Measurements from ENCODE around the gene ICE2.

Gene ICE2, protein sequence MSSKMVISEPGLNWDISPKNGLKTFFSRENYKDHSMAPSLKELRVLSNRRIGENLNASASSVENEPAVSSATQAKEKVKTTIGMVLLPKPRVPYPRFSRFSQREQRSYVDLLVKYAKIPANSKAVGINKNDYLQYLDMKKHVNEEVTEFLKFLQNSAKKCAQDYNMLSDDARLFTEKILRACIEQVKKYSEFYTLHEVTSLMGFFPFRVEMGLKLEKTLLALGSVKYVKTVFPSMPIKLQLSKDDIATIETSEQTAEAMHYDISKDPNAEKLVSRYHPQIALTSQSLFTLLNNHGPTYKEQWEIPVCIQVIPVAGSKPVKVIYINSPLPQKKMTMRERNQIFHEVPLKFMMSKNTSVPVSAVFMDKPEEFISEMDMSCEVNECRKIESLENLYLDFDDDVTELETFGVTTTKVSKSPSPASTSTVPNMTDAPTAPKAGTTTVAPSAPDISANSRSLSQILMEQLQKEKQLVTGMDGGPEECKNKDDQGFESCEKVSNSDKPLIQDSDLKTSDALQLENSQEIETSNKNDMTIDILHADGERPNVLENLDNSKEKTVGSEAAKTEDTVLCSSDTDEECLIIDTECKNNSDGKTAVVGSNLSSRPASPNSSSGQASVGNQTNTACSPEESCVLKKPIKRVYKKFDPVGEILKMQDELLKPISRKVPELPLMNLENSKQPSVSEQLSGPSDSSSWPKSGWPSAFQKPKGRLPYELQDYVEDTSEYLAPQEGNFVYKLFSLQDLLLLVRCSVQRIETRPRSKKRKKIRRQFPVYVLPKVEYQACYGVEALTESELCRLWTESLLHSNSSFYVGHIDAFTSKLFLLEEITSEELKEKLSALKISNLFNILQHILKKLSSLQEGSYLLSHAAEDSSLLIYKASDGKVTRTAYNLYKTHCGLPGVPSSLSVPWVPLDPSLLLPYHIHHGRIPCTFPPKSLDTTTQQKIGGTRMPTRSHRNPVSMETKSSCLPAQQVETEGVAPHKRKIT

GRCh38 chr15:60478566-60479360 lies at the start of gene ICE2:
Gene ICE2, minus strand, starts transcription at chr15:60479142. Its CDS starts 1,165 bp downstream, at chr15:60477977.
- in situ Hi-C loops (cut with HindIII; ENCODE audit: low sequenced_read_pairs) = no loop called here

GRCh38 chr15:60528530-60528929 lies 49.6 kb upstream of the ICE2 start:
- in situ Hi-C loops (cut with HindIII; ENCODE audit: low sequenced_read_pairs) = no loop called here

DNA sequence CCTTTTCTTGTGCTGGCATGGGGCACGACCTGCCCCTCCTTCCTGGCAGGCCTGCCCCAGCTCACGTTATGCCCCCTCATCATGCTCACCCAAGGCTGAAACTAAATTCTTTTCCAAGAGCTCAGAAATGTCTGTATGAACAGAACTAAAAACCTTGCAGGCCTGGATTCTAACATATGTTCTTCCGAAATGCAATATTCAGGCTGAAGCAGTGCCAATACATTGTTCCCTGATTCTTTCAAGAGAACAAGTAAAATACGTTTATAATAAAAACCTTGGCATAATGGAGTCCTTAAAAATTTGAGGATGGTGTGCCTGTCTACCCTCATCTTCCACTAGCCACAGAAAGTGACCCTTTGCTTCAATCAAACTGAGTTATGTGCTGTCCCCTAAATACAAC lies 48.5 kb upstream of the ICE2 start:
- in situ Hi-C loops (cut with HindIII; ENCODE audit: low sequenced_read_pairs) = no loop called here

- in situ Hi-C loops (cut with HindIII; ENCODE audit: low sequenced_read_pairs) = no loop called here
These were observed 47.2 kb upstream of the ICE2 start for GRCh38 chr15:60526127-60526616.

GRCh38 chr15:60525341-60526039 lies 46.5 kb upstream of the ICE2 start:
- in situ Hi-C loops (cut with HindIII; ENCODE audit: low sequenced_read_pairs) = no loop called here

DNA sequence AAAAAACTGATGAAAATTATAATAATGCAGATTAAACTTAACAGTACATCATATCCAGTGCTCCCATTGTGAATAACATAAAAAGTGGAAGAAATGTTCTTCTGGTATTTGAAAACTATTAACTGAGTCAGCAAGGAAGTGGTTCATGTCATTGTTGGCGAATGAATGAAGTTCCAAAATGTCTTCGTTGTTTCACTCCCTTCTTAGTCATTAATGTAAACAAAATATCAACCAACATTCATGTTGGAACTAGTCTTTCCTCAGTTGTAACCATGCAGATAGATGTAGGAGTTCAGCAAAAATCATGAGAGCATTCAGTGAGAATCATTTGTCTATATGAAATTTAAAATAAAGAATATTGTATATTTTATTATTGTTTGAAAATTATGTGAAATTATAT lies 44.1 kb upstream of the ICE2 start:
- in situ Hi-C loops (cut with HindIII; ENCODE audit: low sequenced_read_pairs) = no loop called here

- in situ Hi-C loops (cut with HindIII; ENCODE audit: low sequenced_read_pairs) = no loop called here
These were observed 42.0 kb upstream of the ICE2 start for GRCh38 chr15:60520825-60521368.

- in situ Hi-C loops (cut with HindIII; ENCODE audit: low sequenced_read_pairs) = no loop called here
These were observed 41.3 kb upstream of the ICE2 start for GRCh38 chr15:60520013-60520824.

- in situ Hi-C loops (cut with HindIII; ENCODE audit: low sequenced_read_pairs) = no loop called here
These were observed 40.3 kb upstream of the ICE2 start for GRCh38 chr15:60519218-60519617.

DNA sequence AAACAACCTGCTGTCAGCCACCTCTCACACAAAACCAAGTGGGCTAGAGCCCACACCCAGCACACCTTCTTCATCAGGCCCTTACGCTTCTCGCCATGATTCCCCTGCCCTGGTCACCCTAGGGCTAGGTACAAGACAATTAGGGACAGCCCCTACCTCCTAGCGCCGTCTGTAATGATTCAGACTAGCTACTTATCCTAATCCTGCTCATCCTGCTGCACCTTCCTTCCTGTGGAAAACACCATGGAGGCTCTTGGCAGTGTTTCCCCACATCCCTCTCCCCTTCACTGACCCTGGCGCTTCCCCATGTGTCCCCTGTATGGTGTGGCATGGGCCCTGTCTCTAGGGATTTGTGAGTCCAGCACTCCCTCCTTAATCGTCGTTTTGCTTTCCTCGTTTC lies 39.6 kb upstream of the ICE2 start:
- in situ Hi-C loops (cut with HindIII; ENCODE audit: low sequenced_read_pairs) = no loop called here

DNA sequence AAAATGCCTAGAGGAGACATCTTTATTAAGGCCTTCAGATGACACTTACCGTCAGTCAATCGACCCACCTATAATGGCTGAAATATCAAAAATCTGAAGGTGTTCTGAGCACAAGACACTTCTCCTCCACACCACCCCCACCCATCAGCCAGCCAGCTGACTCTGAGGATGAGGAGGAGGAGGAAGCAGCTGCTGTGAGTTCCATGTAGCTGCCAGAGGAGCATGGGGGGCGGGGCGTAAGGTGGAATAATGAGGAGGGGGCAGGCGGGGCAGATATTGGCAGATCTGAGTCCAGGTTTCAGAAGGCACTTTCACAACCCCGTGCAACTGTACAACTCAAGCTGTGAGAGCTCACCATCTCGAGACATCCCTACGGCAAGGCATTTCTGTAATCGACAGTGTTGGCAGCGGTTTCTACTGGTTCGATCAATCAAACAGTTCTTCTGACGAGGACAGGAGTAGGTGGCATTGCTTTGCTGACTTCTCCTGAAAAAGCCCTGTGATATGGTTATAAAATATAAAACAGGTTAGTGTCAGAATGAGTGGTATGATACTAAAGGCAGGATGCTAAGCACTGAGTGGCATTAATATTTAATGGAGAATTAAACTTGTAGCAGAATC lies 35.4 kb upstream of the ICE2 start:
- in situ Hi-C loops (cut with HindIII; ENCODE audit: low sequenced_read_pairs) = no loop called here

GRCh38 chr15:60513676-60514075 lies 34.7 kb upstream of the ICE2 start:
- in situ Hi-C loops (cut with HindIII; ENCODE audit: low sequenced_read_pairs) = no loop called here

- in situ Hi-C loops (cut with HindIII; ENCODE audit: low sequenced_read_pairs) = no loop called here
These were observed 34.0 kb upstream of the ICE2 start for GRCh38 chr15:60512937-60513336.

DNA sequence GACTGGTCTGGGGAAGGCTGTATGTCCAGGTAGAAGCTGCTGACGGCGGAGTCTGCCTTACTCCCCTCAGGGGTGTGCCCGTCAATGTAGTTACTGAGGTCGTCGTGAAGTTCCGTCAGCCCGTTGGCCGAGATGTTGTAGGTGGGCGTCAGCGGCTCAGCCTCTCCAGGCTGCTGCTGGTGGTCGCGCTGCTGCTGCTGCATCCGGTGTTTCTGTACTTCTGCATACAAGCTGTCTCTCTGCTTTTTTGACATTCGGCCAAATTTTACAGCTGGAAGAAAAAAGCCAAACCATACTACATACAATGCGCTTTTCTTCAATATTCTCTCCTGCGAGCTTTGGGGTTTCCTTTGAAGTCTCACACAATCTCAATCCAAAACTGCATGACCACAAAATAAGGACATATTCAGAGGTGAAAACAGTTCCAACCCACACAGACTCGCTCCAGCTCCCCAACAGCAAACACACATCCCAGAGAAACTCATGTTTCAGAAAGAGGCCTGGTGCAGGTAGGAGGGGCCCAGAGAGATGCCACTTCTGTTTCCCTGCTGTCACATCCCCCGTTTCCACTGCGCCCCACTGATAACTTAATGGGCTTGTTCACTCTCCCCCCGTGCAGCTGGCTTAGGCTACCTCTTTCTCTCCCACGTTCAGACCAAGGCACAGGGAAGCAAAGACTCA lies 32.5 kb upstream of the ICE2 start:
- in situ Hi-C loops (cut with HindIII; ENCODE audit: low sequenced_read_pairs) = no loop called here

GRCh38 chr15:60510006-60510405 lies 31.1 kb upstream of the ICE2 start:
- in situ Hi-C loops (cut with HindIII; ENCODE audit: low sequenced_read_pairs) = no loop called here

DNA sequence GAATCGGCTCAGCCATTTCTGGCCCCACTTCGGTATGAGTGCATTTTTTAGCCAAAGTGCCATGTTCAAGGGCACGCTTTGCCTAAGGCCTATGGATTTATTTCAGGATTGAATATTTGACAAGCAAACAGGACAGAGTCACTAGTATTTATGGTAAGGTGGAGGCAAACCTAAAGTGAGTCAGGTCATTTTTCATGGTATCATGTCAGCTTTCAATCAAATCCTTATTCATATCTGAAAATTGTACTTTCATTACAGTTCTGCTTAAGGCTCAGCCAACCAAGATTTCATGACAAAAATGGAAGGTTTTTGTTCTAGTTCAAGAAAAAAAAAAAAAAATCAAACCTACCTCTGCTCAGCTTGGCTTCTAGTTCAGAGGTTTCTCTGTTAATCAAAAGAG lies 30.5 kb upstream of the ICE2 start:
- in situ Hi-C loops (cut with HindIII; ENCODE audit: low sequenced_read_pairs) = no loop called here

GRCh38 chr15:60508442-60508841 lies 29.5 kb upstream of the ICE2 start:
- in situ Hi-C loops (cut with HindIII; ENCODE audit: low sequenced_read_pairs) = no loop called here
